Stimulated activated CD4-positive, alpha-beta T cell treated with anti-CD3 and anti-CD28 coated beads, TNF-alpha, amount 100 ng/mL, for 4 hours (primary cell): ENCODE measurements around the gene PTGS1.
"Not testable (repeated sequence)": the region's sequence is repeated elsewhere in the genome, so short reads cannot be mapped to it uniquely, and the experiment has no call there.

Experiments
- DNase-seq, 3 experiments: peaks; one replicate each; pipeline ENCODE4 v3.0.0-alpha.2; 2020; ENCODE audit warnings: low read depth in 3 of 3

PTGS1 gene

GRCh38 chr9:122347348-122348287 lies 23.2 kb upstream of the PTGS1 start:
- DNase-seq: no peak

- no peak for DNase-seq
Observed at GRCh38 chr9:122348288-122348777, 22.5 kb upstream of the PTGS1 start.

GRCh38 chr9:122348791-122349190 lies 22.0 kb upstream of the PTGS1 start:
- DNase-seq: no peak

GRCh38 chr9:122349201-122349600 lies 21.6 kb upstream of the PTGS1 start:
- DNase-seq: no peak

GRCh38 chr9:122350577-122351355 lies 20.1 kb upstream of the PTGS1 start:
- peak; percentile 50 to 57 (median 54) for DNase-seq

- no peak for DNase-seq
Observed at GRCh38 chr9:122354536-122355199, 16.2 kb upstream of the PTGS1 start.

- DNase-seq: no peak
Observed at GRCh38 chr9:122355336-122355875, 15.4 kb upstream of the PTGS1 start.

- no peak for DNase-seq
Observed at GRCh38 chr9:122356627-122357026, 14.2 kb upstream of the PTGS1 start.

- DNase-seq: no peak
Observed at GRCh38 chr9:122360891-122361290, 9.9 kb upstream of the PTGS1 start.

- DNase-seq: not testable (repeated sequence)
Observed at GRCh38 chr9:122363131-122363530, 7.7 kb upstream of the PTGS1 start.

GRCh38 chr9:122364117-122364782 lies 6.6 kb upstream of the PTGS1 start:
- no peak for DNase-seq

- no peak for DNase-seq
Observed at GRCh38 chr9:122364783-122365150, 6.1 kb upstream of the PTGS1 start.

GRCh38 chr9:122366074-122366660 lies 4.7 kb upstream of the PTGS1 start:
- no peak for DNase-seq

GRCh38 chr9:122367065-122367464 lies 3.8 kb upstream of the PTGS1 start:
- no peak for DNase-seq

GRCh38 chr9:122367774-122368460 lies 2.9 kb upstream of the PTGS1 start:
- no peak for DNase-seq

- no peak for DNase-seq
Observed at GRCh38 chr9:122368642-122369041, 2.2 kb upstream of the PTGS1 start.

GRCh38 chr9:122370303-122370702 lies 521 bp upstream of the PTGS1 start:
- no peak for DNase-seq

- DNase-seq: no peak
Observed at GRCh38 chr9:122371846-122372245, 1.0 kb downstream of the PTGS1 start.

- no peak for DNase-seq
Observed at GRCh38 chr9:122372856-122373845, 2.3 kb downstream of the PTGS1 start.
